GM18861 (cell line): Measurements from ENCODE around the gene SMPDL3B.
"Not testable (repeated sequence)": the region's sequence is repeated elsewhere in the genome, so short reads cannot be mapped to it uniquely, and the experiment has no call there.

Source experiments
- ATAC-seq: cut with Tn5 transposase; IDR thresholded peaks from one replicate; pipeline ENCODE4 v1.9.1; 2021; ENCODE audit not compliant: unreplicated experiment

Gene SMPDL3B

DNA sequence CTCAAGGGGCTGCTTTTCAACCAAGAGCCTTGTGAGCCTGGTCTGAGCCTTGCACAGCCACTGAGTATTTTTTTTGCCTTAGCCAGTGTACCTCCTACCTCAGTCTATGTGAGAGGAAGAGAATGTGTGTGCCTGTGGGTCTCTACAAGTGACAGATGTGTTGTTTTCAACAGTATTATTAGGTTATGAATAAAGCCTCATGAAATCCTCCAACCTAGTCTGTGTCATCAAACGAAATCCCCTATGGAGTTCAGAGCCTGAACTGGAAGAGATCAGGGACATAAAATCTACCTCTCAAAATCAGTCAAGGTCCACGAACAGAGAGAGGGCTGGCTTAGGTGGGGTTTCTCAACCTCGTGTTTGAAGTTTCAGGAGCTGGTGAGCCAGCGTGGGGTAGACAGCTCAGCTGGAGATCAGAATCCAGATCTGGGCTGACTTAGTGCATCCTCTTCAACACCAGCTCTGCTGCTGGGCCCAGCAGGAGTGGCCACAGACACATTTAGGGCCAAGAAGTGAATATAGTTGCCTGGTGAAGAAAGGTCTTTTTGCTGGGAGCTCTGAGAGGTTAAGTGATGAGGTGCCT, 33.2 kb downstream of the SMPDL3B start:
- no peak for ATAC-seq

- no peak for ATAC-seq
These were observed 33.9 kb downstream of the SMPDL3B start for GRCh38 chr1:27968692-27969091.

DNA sequence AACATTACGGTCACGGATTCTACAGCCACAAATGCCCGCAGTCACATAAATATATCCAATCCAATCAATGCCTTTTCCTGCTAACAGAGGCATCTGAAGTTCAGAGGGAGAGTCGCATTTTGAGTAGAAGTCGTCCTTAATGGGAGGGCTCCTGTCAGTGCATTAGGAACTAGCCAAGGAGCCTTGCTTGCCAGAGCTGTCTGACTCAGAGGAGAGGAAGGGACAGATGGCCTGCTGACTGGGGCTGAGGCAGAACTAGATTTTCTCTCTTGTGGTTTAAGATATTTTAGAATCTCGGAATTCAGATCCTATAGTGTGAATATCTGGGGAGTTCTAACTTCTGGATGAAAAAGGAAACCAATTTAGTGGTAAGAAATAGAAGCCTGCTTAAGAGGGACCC, 35.6 kb downstream of the SMPDL3B start:
- ATAC-seq = no peak

DNA sequence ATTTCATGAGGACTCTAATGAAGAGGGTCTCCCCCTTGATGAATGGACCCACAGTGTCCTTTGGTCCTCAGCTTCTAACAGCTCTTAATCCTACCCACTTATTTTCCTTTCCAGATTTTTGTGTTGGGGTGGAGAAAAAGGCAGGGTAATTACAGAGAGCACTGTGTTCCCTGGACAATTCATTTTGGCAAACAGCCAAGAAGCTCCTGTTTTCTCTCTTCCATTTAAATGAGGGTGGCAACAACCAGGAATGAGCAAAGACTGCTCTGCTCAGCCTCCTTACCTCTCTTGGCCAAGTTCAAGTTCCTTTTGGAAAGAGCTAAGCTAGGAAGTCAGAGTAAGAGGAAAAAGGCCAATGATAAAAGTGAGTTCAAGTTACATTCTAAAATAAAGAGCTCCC, 36.9 kb downstream of the SMPDL3B start:
- no peak for ATAC-seq

DNA sequence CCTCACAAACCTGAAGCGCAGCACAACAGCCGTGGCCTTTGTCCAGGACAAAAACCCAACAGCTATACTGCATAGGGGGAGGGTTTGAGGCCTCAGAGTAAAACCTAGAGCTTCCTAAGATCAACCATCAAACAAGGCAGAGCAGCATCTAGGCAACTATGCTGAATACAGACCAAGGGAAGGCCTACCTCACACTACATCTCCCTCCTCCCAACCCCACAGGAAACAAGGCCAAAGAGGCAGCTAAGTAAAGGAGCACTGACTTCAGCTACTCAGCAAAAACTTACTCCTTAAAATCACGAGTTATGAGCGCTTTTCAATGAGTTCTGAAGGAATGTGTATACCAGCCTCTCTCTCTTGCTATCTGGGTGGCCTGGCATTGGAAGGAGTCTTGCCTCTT, 37.3 kb downstream of the SMPDL3B start:
- ATAC-seq = no peak

DNA sequence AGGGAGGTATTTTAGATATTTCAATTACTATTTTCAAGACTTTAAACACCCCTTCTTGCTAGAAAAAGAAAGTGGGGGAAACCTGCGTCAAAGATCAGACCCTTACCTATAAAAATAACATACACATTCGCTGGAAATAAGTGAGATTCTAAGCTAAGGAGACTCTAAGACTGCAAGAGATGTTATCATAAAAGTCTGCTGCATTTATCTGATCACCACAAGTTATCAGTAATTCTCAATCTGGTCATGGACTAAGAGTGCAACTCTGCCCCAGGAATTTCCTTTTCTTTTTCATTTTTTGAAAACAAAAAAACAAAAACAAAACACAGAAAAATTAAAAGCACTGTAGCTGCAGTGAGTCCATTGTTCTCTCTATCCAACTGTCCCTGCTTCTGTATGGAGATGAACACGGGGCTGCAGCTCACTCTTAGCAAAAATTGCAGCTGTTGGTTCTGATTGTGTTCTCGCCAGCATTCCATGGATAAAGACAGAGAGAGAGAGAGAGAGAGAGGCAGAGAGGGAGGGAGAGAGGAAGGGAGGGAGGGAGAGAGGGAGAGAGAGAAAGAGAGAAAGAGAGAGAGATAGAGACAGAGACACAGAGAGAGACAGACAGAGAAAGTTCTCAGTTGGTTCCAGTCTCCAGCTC, 39.1 kb downstream of the SMPDL3B start:
- no peak for ATAC-seq

DNA sequence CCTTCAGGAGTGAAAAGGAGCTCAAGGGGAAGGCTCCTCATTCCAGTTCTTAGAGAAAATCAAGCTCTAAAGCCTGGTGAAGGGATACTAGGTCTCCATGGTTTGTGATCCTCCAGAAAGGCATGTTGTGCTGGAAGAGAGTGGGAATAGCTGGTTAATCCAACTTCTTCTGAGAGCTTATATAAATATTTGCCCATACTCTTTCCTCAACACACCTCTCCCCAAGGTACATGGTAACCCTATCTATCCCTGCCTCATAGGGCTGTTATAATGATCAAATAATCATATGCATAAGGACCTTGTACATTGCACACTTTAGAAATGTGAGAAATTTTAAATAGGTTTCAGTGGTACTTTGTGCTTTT, 39.6 kb downstream of the SMPDL3B start:
- ATAC-seq = no peak

DNA sequence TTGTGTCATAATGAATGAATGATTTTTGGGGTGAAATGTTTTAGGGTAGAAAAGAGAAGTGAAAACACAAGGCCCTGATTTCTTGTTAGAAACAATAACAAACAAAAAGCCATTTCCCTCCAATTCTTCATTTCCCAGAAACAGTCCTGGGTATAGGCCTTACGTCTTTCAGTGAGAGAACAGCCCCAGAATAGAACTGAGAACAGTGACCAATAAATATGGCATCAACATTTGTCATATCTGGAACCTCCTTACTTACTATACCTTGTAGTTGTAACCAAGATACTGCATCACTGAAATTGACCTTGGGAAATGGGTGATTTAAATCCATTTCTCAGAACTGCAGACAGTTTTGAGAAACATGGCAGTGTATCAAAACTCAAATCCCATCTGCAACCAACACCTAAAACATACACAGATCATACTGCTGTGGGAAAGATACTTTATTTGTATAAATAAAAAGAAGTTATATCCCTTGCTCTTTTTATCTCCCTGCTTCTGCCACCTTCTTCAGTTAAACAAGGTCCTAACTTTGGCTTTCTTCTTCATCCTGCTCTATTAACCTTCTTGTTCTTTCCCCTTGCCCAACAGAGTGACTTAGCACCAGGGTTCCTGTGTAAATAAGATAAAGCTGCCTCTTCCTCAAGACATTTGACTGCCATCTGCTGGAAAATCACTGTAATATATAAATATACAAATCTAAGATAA, 44.5 kb downstream of the SMPDL3B start:
- ATAC-seq = no peak

DNA sequence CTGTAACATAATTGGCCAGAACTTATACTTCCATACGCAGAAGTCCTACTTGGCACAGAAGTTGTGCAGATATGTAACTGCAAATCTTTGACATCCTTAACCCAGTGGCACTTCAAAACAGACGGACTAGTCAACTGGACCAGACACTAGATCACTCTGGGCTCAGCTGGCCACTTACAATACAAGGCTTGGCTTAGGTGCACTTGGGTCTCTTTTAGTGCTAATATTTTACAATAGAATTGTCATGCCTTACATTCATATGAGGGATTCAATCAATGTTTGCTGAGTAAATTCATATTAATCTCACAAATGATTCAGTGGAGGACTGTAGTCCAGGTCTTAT, 45.0 kb downstream of the SMPDL3B start:
- no peak for ATAC-seq

- no peak for ATAC-seq
These were observed 45.5 kb downstream of the SMPDL3B start for GRCh38 chr1:27980216-27980845.

DNA sequence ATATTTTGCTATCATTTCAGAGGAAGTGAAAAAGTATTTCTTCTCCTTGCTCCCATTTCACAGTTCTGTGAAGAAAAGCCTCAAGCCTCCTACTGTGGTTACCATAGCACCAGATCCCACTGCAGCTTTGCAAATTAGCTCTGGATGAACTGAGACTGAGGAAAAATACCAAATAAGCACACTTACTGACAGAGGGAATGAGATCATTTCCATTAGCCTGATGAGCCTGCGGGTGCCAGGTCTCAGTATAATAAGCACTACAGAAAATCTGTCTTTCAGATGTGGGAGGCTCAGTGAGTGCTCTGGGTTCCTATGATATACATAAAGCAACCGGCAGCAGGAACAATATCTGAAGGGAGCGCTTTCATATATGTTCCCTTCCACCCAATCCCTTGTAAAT, 46.3 kb downstream of the SMPDL3B start:
- ATAC-seq = no peak

DNA sequence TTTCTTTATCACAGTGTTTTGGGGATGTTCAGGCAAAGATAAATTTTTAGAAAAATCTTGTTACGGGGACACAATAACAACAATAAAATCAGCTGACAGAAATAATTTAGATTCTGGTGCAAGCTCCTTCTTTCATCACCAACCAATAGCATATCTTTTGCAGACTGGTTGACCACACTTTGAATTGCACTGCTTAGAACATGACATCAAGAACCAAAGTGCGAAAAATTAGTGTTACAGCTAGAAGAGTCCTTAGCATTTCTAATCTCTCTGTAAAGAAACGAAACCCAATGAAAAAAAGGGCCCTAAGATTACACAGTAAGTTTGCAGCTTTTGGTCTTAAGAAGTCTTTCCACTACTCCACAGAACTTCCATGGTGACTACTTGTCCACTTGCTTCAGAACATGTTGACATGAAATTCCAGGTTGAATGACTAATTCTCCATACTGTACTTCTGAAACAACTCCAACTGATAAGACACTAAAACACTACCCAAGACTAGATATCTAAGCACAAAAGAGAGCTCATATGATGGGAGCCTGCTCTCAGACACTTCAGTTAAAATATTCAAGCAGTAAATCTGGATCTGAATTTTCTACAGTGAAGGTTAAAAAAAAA, 56.2 kb downstream of the SMPDL3B start:
- no peak for ATAC-seq

GRCh38 chr1:27992276-27992675, 57.5 kb downstream of the SMPDL3B start:
- no peak for ATAC-seq

DNA sequence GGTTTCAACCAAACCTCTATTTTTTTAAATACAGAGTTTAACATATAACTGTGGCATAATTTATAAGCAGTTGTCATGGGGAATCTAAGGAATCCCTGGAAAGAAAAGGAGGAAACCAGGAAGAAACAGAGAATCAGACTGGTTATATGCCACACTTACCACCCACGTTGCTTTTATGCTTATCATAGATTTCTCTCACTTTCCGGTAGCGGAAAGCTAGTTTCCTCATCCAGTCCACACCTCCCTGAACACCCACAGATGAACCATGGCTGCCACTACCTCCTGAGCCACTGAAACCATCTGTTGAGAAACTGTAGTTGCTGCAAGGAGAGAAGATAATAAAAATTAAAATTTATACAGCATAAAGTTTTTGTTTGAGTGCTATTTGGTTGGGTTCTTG, 58.4 kb downstream of the SMPDL3B start:
- ATAC-seq = no peak

GRCh38 chr1:27994060-27994459, 59.3 kb downstream of the SMPDL3B start:
- ATAC-seq = no peak

- ATAC-seq = not testable (repeated sequence)
These were observed 59.7 kb downstream of the SMPDL3B start for GRCh38 chr1:27994526-27994925.

DNA sequence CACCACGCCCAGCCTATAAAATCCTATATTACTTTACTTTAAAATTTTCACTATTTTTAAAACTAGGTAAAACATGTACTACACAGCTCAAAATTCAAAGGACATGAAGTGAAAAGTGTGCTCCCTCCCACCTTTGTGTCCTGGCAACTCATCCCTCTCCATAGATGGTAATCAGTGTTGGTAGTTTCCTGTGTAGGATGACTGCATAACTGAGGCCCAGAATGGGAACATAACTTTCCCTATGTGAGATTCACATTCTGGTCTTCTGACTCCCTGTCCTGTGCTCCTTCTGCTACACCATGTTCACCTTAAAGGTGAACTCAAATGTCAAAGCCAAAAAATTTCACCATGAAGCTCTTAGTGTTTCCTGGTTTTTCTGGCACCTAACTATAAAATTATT, 64.3 kb downstream of the SMPDL3B start:
- ATAC-seq = no peak

- ATAC-seq = no peak
These were observed 67.8 kb downstream of the SMPDL3B start for GRCh38 chr1:28002600-28002999.

DNA sequence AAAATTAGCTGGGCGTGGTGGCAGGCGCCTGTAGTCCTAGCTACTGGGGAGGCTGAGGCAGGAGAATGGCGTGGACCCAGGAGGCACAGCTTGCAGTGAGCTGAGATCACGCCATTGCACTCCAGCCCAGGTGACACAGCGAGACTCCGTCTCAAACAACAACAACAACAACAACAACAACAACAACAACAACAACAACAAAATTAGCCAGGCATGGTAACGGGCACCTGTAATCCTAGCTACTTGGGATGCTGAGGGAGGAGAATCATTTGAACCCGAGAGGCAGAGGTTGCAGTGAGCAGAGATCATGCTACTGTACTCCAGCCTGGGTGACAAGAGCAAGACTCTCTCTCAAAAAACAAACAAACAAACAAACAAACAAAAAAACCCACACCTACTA, 68.3 kb downstream of the SMPDL3B start:
- not testable (repeated sequence) for ATAC-seq
